HG03175 (cell line): ENCODE measurements around the gene ZNF672.
"Not testable (repeated sequence)": the region's sequence is repeated elsewhere in the genome, so short reads cannot be mapped to it uniquely, and the experiment has no call there.

Source experiments
- ATAC-seq: cut with Tn5 transposase; IDR thresholded peaks from one replicate; pipeline ENCODE4 v1.9.1; 2021; ENCODE audit warnings: mild to moderate bottlenecking, moderate library complexity; ENCODE audit not compliant: unreplicated experiment

Gene ZNF672

DNA sequence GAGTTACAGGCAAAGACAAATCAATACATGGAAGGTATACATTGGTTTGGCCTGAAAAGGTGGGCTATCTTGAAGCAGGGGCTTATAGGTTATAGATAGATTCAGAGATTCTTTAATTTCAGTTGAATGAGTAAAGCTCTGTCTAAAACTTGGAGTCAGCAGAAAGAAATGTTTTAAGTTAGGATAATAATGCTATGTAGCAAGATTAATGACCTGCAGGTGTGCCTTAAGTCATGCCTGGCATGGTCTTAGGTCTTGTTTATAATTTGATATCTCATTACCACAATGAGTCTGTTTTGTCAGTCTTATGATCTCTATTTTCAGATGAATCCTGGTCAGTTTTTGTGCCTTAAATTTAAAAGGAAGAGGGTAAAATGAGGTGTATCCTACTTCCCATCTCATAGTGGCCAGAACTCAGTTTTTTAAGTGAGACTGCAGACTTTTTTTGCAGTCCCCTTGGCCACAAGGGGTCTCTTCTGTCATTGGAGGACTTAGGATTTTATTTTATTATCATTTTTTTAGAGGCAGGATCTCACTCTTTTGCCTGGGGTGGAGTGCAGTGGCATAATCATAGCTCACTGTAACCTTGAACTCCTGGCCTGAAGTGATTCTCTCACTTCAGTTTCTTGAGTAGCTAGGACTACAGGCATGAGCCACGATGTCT is 46.7 kb downstream of the ZNF672 start:
- no peak for ATAC-seq

DNA sequence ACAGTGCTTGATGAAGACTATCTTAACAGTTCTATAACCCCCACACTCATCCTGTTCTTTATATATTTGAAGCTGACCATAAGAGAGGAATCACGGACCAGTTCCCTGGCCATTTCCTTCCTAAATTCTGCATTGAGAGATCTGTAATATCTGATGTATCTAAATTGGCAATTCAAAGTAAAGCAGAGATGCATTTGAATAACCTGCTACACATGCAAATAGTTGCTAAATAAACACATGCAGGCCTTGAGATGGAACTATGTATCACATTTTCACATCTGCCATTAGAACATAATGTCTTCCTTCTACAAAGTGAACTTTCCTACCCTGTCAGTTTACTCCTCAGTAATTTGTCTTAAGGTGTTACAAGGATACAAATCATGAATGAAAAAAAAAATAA is 47.6 kb downstream of the ZNF672 start:
- no peak for ATAC-seq

DNA sequence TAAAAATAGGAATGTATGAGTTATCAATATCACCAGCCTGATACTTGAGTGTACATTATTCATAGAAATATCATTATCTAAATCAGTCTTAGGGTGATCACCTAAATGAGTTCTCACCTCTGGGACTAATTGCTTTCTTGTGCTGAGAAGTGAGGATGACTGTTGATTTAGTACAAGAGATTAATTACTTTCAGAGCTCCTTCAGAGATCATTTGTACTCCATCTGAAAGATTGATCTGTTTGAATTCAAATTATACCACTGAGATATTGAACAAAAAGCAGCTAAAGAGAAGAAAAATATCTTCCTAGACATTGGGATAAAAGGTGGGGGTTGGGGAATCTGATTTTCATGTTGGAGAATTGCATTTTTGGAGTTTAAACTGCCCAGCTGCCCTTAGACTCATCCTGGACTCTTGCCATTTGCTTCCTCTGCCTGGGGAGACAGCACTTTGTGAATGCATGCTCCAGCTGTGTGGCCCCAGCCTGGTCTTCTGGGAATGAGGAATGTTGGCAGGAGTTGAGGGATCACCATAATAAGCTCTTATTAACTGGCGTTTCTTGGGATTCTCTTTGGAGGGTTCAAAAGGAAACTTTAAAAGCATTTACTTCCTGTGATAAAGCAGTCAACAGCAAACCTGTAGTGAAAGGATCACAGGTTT is 48.3 kb downstream of the ZNF672 start:
- no peak for ATAC-seq

DNA sequence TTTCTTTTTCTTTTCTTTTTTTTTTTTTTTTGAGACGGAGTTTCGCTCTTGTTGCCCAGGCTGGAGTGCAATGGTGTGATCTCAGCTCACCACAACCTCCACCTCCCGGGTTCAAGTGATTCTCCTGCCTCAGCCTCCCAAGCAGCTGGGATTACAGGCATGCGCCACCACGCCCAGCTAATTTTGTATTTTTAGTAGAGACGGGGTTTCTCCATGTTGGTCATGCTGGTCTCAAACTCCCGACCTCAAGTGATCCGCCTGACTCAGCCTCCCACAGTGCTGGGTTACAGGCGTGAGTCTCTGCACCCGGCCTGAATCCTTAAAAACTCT is 51.9 kb downstream of the ZNF672 start:
- ATAC-seq = not testable (repeated sequence)

DNA sequence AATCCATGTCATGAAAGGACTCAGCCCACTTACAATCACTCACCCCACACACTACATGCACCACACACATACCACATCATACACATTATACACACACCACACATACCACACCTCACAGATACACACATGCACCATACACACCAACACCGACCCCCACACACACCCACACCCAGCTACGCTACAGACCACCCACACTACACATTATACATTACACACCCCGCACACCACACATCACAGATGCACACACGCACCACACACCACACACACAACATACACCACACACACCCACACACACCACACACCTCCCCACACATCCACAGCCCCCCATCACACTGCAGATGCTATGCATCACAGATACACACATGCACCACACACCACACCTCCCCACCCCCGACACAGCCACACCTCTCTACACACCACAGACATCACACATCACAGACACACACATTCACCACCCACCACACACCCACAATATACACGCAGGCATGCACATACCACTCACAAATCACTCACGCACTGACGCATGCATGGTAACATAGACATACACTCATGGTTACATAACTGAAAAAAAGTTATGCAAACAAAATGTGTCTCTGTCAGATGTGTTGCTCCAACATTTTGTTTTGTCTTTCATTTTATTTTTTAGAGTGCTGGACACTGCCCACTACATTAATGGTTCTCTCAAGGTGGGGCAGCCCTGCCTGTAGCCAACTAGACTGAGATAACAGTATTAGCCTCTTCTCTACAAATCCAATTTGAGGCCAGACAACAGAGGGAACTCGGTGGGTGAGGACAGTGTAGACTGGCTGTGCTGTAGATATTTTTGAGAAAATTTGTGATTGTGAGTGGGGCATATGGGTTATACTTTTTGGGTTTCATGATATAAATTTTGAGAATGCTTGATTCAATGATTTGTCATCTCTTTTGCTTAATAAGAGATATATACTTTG is 52.8 kb downstream of the ZNF672 start:
- no peak for ATAC-seq

DNA sequence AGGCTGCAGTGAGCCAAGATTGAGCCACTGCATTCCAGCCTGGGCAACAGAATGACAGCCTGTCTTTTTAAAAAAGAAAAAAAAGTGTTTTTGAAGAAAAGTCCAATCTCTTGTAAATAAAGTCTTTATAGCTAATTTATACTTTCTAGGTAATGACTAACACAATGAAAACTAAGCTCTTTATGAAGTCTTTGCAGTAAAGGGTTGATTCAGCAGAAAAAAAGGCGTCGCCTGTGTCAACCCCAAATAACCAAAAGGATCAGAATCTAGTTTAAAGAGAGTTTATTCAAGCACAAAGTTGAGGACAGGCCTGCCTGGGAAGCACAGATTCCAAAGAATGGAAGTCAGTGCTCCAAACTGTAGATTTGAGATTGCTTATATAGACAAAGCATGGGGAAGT is 53.7 kb downstream of the ZNF672 start:
- no peak for ATAC-seq

DNA sequence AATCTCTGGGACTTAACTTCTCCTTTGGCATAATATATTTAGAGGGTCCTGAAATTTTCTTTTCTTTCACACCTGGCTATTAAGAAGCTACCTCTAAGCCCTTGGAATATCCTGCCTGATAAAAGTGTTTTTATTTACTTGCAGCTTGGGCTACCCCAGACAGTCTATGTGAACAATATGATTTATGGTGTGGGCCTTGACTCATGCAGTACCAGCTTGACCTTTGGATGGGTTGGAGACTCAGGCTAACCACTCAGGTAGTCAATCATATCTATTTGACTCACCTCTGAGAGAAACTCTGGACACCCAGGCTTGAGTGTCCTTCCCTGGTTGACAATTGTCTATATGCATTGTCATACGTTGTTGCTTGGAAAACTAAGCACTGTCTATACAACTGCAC is 54.6 kb downstream of the ZNF672 start:
- ATAC-seq = no peak

DNA sequence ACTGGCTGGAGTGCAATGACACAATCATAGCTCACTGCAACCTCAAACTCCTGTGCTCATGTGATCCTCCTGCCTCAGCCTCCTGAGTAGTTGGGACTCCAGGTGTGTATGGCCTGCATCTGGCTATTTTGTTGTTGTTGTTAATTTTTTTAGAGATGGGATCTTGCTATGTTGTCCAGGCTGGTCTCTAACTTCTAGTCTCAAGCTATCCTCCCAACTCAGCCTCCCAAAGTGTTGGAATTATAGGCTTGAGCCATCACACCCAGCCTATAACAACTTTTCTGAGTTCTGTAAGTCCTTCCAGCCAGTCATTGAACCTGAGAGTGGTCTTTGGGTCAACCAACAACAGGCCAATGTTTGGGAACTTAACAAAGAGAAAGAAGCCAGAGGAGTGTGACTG is 56.8 kb downstream of the ZNF672 start:
- ATAC-seq = no peak

DNA sequence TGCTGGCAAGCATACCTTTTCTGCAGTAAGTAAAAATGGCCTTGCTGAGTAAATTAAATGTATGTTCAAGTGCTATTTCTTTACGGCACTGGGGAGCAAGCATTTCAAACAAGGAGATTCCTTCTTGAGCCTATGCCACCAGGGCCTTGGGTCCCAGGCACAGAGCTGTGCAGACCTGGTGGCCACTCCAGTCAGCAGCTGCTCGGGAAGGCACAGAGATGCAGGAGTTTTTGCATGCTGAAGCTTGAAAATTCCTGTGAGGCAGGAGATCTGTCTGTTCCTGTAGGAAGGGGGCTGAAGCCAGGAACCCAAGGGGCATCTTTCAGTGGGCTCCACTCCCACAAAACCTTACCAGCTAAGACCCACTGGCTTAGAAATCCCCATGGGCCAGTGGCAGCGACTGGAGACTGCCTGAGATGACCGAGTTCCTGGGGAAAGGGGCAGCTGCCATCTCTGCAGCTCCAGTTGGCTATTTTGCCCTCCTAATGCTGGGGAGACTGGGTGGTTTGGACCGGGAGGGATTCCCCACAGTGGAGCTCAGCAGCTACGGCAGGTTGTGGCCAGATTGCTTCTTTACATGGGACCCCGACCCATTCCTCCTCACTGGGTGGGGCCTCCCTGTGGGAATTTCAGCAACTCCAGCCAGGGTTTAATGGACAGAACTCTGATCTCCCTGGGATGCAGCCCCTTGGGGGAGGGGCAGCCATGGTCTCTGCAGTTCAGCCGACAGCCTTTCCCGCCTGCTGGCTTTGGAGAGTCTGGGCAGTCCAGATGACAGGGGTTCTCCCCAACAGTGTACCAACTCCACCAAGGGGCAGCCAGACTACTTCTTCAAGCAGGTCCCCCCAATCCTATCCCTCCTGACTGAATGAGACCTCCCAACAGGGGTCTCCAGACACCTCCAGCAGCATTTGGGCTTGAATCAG is 59.7 kb downstream of the ZNF672 start:
- no peak for ATAC-seq
